Breast epithelium (tissue), 4 donors: ENCODE results near the gene TMEM232. TPM values are rescaled to one million over a fixed set of nuclear protein-coding genes. Genes with fewer than 3 reads are reported as not detected.

Experiments used
- DNase-seq, 2 donors: peaks; one replicate each; pipeline ENCODE4 v3.0.0-alpha.2; 2019; ENCODE audit warnings: low spot score in 2 of 2
- H3K27ac ChIP-seq, 2 donors: fragments of 200-600 bp; sonication (generic) in 1 of 2; one replicate each; pipeline ENCODE4 v1.5.1; 2016 to 2019; ENCODE audit warnings: mild to moderate bottlenecking in 1 of 2
- H3K27me3 ChIP-seq, 2 donors: fragments of 200-600 bp; sonication (generic) in 1 of 2; one replicate each; pipeline versions ENCODE4 v1.5.1 to v1.6.0; 2017 to 2019; ENCODE audit warnings: control low read depth in 1 of 2, mild to moderate bottlenecking in 1 of 2
- H3K36me3 ChIP-seq: fragments of 200-600 bp; one replicate; pipeline ENCODE4 v1.5.1; 2019
- H3K4me1 ChIP-seq, 2 donors: fragments of 200-600 bp; sonication (generic); one replicate each; pipeline ENCODE4 v1.5.1; 2016 to 2019; ENCODE audit warnings: control low read depth in 1 of 2
- H3K4me3 ChIP-seq, 3 donors: fragments of 200-600 bp; sonication (generic); 1 replicate in 2 of 3; 2 replicates in 1 of 3; pipeline ENCODE4 v1.5.1; 2016 to 2019; ENCODE audit warnings: mild to moderate bottlenecking in 3 of 3, moderate library complexity in 2 of 3
- H3K9me3 ChIP-seq, 2 donors: fragments of 200-600 bp; sonication (generic) in 1 of 2; one replicate each; pipeline ENCODE4 v1.5.1; 2016 to 2019; ENCODE audit warnings: control low read depth in 1 of 2
- POLR2A ChIP-seq: fragments of 450-650 bp; IDR thresholded peaks from one replicate; pipeline ENCODE4 v1.6.1; 2016; ENCODE audit warnings: antibody characterized with exemption, mild to moderate bottlenecking, moderate library complexity
- POLR2AphosphoS5 ChIP-seq, 3 donors: sonication (generic); formaldehyde crosslinking; IDR thresholded peaks; one replicate each; pipeline ENCODE4 v1.6.1; 2017; ENCODE audit warnings: antibody characterized with exemption in 3 of 3
- intact Hi-C: fragments of 100-400 bp; cut with DNase I; formaldehyde crosslinking; loops from one replicate; pipeline ENCODE4 v1.15.1; 2023; ENCODE audit warnings: low total_unique reads
- total RNA-seq, 3 donors: library from RNA; depleted of rRNA; stranded (reverse); fragments of >200 nt; gene quantifications; one replicate each; pipeline ENCODE4 v1.1.0, GENCODE V29; 2016
- TF ChIP-seq, protein P1 (sequence below), 3 donors: fragments of 450-650 bp; IDR thresholded peaks; one replicate each; pipeline ENCODE4 v1.5.1; 2016 to 2017; ENCODE audit warnings: antibody characterized with exemption in 3 of 3, mild to moderate bottlenecking in 3 of 3, moderate library complexity in 3 of 3

The TMEM232 gene
- total RNA-seq, 3 donors from 2014 or later: 2.0 to 6.4 (median 4.6) TPM

- intact Hi-C loops: no loop called here
These were observed 327.5 kb downstream of the TMEM232 start for GRCh38 chr5:110398951-110399350.

DNA sequence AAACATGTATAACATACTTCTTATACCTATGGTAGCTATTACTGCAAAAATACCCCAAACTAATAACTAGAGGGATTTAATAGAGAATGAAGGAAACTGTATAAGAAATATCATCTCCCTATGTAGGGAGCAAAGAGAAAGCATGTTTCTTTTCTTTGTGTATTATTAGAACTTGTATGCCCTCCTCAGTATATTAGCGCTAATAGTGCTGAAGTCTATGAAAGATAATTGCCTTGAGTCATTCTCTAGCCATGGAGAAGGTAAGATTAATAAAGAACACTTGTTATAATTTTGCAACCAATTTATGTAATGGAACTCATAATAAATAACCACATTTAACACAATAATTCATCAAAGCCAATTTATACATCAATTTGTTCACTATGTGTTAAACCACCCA is 329.2 kb downstream of the TMEM232 start:
- intact Hi-C loops: no loop called here
- H3K4me1 ChIP-seq: no peaks in the 10 kb centered on the region
- peaks cover 3% of the 10 kb centered on the region for H3K36me3 ChIP-seq
- no peak for DNase-seq
- H3K4me3 ChIP-seq: no peak overlapping the region
- H3K9me3 ChIP-seq: no peaks in the 10 kb centered on the region
- no peak overlapping the region for H3K27ac ChIP-seq
- no peaks in the 10 kb centered on the region for H3K27me3 ChIP-seq
- no peak for TF ChIP-seq POLR2AphosphoS5 (IDR thresholded peaks at IDR 0.05)
- TF ChIP-seq, protein P1, sequence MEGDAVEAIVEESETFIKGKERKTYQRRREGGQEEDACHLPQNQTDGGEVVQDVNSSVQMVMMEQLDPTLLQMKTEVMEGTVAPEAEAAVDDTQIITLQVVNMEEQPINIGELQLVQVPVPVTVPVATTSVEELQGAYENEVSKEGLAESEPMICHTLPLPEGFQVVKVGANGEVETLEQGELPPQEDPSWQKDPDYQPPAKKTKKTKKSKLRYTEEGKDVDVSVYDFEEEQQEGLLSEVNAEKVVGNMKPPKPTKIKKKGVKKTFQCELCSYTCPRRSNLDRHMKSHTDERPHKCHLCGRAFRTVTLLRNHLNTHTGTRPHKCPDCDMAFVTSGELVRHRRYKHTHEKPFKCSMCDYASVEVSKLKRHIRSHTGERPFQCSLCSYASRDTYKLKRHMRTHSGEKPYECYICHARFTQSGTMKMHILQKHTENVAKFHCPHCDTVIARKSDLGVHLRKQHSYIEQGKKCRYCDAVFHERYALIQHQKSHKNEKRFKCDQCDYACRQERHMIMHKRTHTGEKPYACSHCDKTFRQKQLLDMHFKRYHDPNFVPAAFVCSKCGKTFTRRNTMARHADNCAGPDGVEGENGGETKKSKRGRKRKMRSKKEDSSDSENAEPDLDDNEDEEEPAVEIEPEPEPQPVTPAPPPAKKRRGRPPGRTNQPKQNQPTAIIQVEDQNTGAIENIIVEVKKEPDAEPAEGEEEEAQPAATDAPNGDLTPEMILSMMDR (IDR thresholded peaks at IDR 0.05): no peak
- TF ChIP-seq POLR2A: no peak

More at GRCh38 chr5:110398951-110399350, 327.5 kb downstream of the TMEM232 start:
- H3K36me3 ChIP-seq: peaks cover 3% of the 10 kb centered on the region
- H3K27ac ChIP-seq: no peak overlapping the region
- no peaks in the 10 kb centered on the region for H3K9me3 ChIP-seq
- TF ChIP-seq POLR2AphosphoS5 (IDR thresholded peaks at IDR 0.05): no peak
- no peak overlapping the region for H3K4me3 ChIP-seq
- H3K27me3 ChIP-seq: no peaks in the 10 kb centered on the region
- no peaks in the 10 kb centered on the region for H3K4me1 ChIP-seq
- no peak for DNase-seq

DNA sequence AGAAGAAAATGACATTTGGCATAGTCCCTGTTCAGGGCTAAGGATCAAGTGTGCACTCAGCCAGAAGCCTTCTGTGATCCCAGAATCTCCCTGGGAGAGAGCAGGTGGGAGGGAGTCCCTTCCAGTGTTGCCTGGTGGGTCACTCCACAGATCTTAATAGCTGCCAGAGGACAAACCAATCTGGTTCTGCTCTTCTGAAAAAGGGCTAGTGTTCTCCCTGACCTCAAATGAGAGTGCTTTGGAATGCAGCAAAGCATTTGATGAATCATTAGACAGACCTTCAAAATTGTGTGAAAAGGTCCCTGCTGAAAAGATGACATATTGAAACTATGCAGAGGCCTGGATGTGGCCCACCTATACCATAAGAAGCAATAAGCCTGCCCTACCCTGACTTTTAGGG is 339.7 kb downstream of the TMEM232 start:
- no peak overlapping the region for H3K4me3 ChIP-seq
- DNase-seq: no peak
- H3K4me1 ChIP-seq: no peaks in the 10 kb centered on the region
- intact Hi-C loops: loop anchor here (5.0 kb wide), 1 partner anchor 1319 kb away; no protein-coding TSS in a partner anchor
- H3K36me3 ChIP-seq: no peaks in the 10 kb centered on the region
- no peaks in the 10 kb centered on the region for H3K27me3 ChIP-seq
- no peaks in the 10 kb centered on the region for H3K9me3 ChIP-seq
- TF ChIP-seq POLR2A: no peak
- TF ChIP-seq POLR2AphosphoS5 (IDR thresholded peaks at IDR 0.05): no peak
- TF ChIP-seq, protein P1 (IDR thresholded peaks at IDR 0.05): no peak
- H3K27ac ChIP-seq: no peak overlapping the region

- H3K27ac ChIP-seq: no peak overlapping the region
- intact Hi-C loops: no loop called here
- TF ChIP-seq POLR2AphosphoS5 (IDR thresholded peaks at IDR 0.05) (no peak), POLR2A (no peak)
- TF ChIP-seq, protein P1 (IDR thresholded peaks at IDR 0.05): no peak
- no peaks in the 10 kb centered on the region for H3K4me1 ChIP-seq
- no peaks in the 10 kb centered on the region for H3K27me3 ChIP-seq
- H3K4me3 ChIP-seq: no peak overlapping the region
- H3K9me3 ChIP-seq: no peaks in the 10 kb centered on the region
- no peak for DNase-seq
- no peaks in the 10 kb centered on the region for H3K36me3 ChIP-seq
These were observed 343.2 kb downstream of the TMEM232 start for GRCh38 chr5:110383231-110383630.

- TF ChIP-seq POLR2AphosphoS5 (IDR thresholded peaks at IDR 0.05) (no peak), POLR2A (no peak)
- TF ChIP-seq, protein P1 (IDR thresholded peaks at IDR 0.05): no peak
- H3K36me3 ChIP-seq: no peaks in the 10 kb centered on the region
- H3K4me3 ChIP-seq: no peak overlapping the region
- no peaks in the 10 kb centered on the region for H3K9me3 ChIP-seq
- intact Hi-C loops: no loop called here
- no peaks in the 10 kb centered on the region for H3K27me3 ChIP-seq
- H3K4me1 ChIP-seq: no peaks in the 10 kb centered on the region
- no peak for DNase-seq
- no peak overlapping the region for H3K27ac ChIP-seq
These were observed 348.5 kb downstream of the TMEM232 start for GRCh38 chr5:110377943-110378342.

DNA sequence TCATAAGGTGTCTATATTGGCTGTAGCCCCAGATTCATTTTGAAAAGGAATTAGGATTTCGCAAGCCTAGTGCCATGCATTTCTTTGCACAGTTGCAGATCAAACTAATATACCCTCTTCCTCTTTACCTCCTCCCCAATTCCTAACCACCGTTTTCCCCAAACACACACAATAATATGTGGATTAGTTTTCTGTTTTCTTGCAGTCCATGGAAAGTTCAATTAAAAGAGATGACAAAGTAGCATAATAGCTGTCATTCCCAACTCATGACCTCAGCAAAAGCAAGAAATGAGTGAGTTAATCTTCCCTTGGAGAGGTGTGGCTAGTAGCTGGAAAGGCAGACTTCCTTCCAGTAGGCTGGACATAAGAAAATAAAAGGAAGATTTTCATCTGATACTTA is 349.1 kb downstream of the TMEM232 start:
- H3K27ac ChIP-seq: no peak overlapping the region
- DNase-seq: no peak
- intact Hi-C loops: no loop called here
- no peaks in the 10 kb centered on the region for H3K27me3 ChIP-seq
- TF ChIP-seq POLR2AphosphoS5 (IDR thresholded peaks at IDR 0.05): no peak
- TF ChIP-seq, protein P1 (IDR thresholded peaks at IDR 0.05): no peak
- TF ChIP-seq POLR2A: no peak
- H3K4me1 ChIP-seq: no peaks in the 10 kb centered on the region
- no peaks in the 10 kb centered on the region for H3K9me3 ChIP-seq
- no peaks in the 10 kb centered on the region for H3K36me3 ChIP-seq
- no peak overlapping the region for H3K4me3 ChIP-seq
